Measurements from ENCODE around the gene KCNQ1. TPM values are rescaled to one million over a fixed set of nuclear protein-coding genes. Genes with fewer than 3 reads are reported as not detected.

KCNQ1 gene
- total RNA-seq, 1 experiment from 2014 or later = 2.5 TPM

GRCh38 chr11:2847561-2847960 is 402.8 kb downstream of the KCNQ1 start:
- H3K4me3 Mint-ChIP-seq = no peak overlapping the region
- POLR2A ChIA-PET = no interaction called here

GRCh38 chr11:2848497-2848896 is 403.7 kb downstream of the KCNQ1 start:
- no peak for TF ChIP-seq JUN (CRISPR knock-in tag; IDR thresholded peaks at IDR 0.05)
- TF ChIP-seq IRF1 (CRISPR knock-in tag; IDR thresholded peaks at IDR 0.05) = no peak
- TF ChIP-seq CTCF (IDR thresholded peaks at IDR 0.05) = no peak
- no peak for TF ChIP-seq USF2 (CRISPR knock-in tag; IDR thresholded peaks at IDR 0.05)
- TF ChIP-seq GTF2I (CRISPR knock-in tag; conservative IDR thresholded peaks at IDR 0.05) = no peak
- no peak for TF ChIP-seq ATF3 (CRISPR knock-in tag; conservative IDR thresholded peaks at IDR 0.05)
- TF ChIP-seq ERG (CRISPR knock-in tag; IDR thresholded peaks at IDR 0.05) = no peak
- Mint-ChIP-seq H3K27ac (no peak overlapping the region), H3K4me3 (no peak overlapping the region), H3K4me1 (0 out of 2 replicates have a peak, but pooled peaks cover 2% of the 10 kb centered on the region), H3K27me3 (ENCODE audit: low read depth) (peaks cover 20% of the 10 kb centered on the region), H3K9me3 (no peaks in the 10 kb centered on the region), H3K36me3 (no peaks in the 10 kb centered on the region)
- ATAC-seq (no peak), DNase-seq (ENCODE audit: low spot score) (no peak)
- ChIA-PET CTCF (no interaction called here), POLR2A (interaction anchor here (0.6 kb wide), 1 partner anchor 9 kb away, joined by 4 read pairs; no protein-coding TSS in a partner anchor)

More at GRCh38 chr11:2847561-2847960, 402.8 kb downstream of the KCNQ1 start:
- no peaks in the 10 kb centered on the region for H3K9me3 Mint-ChIP-seq
- DNase-seq (ENCODE audit: low spot score) = no peak
- no peak for TF ChIP-seq ESRRA (CRISPR knock-in tag; IDR thresholded peaks at IDR 0.05; ENCODE audit: borderline replicate concordance)
- TF ChIP-seq MLX (CRISPR knock-in tag; IDR thresholded peaks at IDR 0.05) = no peak
- no peak for TF ChIP-seq CDX4 (CRISPR knock-in tag; IDR thresholded peaks at IDR 0.05; ENCODE audit: borderline replicate concordance)
- TF ChIP-seq PRDM15 (CRISPR knock-in tag; IDR thresholded peaks at IDR 0.05) = no peak
- no peak for TF ChIP-seq ZNF219 (CRISPR knock-in tag; IDR thresholded peaks at IDR 0.05; ENCODE audit: borderline replicate concordance)
- no peaks in the 10 kb centered on the region for H3K36me3 Mint-ChIP-seq
- H3K4me1 Mint-ChIP-seq = 0 out of 2 replicates have a peak, but pooled peaks cover 2% of the 10 kb centered on the region
- H3K27me3 Mint-ChIP-seq (ENCODE audit: low read depth) = peaks cover 22% of the 10 kb centered on the region
- CTCF ChIA-PET = no interaction called here
- ATAC-seq = no peak
- no peak overlapping the region for H3K27ac Mint-ChIP-seq

Measured in WTC11 (cell line).